B cell (primary cell): ENCODE data around the gene USH2A. TPM values are rescaled to one million over a fixed set of nuclear protein-coding genes. Genes with fewer than 3 reads are reported as not detected.
A peak's percentile ranks its signal among the peaks of the same experiment; 100 is the strongest.

Experiments
- ATAC-seq: fragments of 200-7000 bp; cut with Tn5 transposase; one replicate; pipeline ENCODE4 v1.10.0; 2021; ENCODE audit warnings: low read depth, mild to moderate bottlenecking, moderate number of reproducible peaks, moderate library complexity
- CTCF ChIA-PET: fragments of 350-600 bp; sonication (Branson Sonifier 250); formaldehyde crosslinking; loops from one replicate; lab custom pipeline; 2021; ENCODE audit warnings: antibody characterized with exemption, inconsistent platforms; lab: Charles Lee
- POLR2A ChIA-PET: fragments of 350-600 bp; sonication (Branson Sonifier 250); formaldehyde crosslinking; loops from one replicate; lab custom pipeline; 2021; ENCODE audit warnings: antibody characterized with exemption; lab: Charles Lee
- DNase-seq: peaks from one replicate; pipeline ENCODE4 v3.0.0; 2013
- H2AFZ ChIP-seq: 2 replicates; pipeline ENCODE4 v1.6.1; 2012; ENCODE audit warnings: mild to moderate bottlenecking, low read depth, low read length; ENCODE audit not compliant: insufficient read depth, poor library complexity, severe bottlenecking
- H3K27ac ChIP-seq, 2 donors: 1 replicate in 1 of 2; 2 replicates in 1 of 2; pipeline ENCODE4 v1.5.1; 2012 to 2013; ENCODE audit warnings: low read length in 2 of 2, mild to moderate bottlenecking in 2 of 2, moderate library complexity in 1 of 2
- H3K27me3 ChIP-seq, 4 experiments: fragments of 200-600 bp in 1 of 4; sonication (generic) in 1 of 4; replicated peaks in 1 of 4; 1 replicate in 2 of 4; 2 replicates in 2 of 4; pipeline versions ENCODE4 v1.6.1 to v1.7.0; 2013 to 2016; ENCODE audit warnings: low read length in 3 of 4, mild to moderate bottlenecking in 2 of 4, mixed read lengths in 1 of 4, moderate library complexity in 1 of 4; ENCODE audit not compliant: insufficient read depth in 4 of 4, control insufficient read depth in 3 of 4; ENCODE audit errors: control extremely low read depth in 1 of 4
- H3K36me3 ChIP-seq, 2 experiments: replicated peaks in 1 of 2; 1 replicate in 1 of 2; 2 replicates in 1 of 2; pipeline versions ENCODE4 v1.6.1 to v1.7.1; 2013; ENCODE audit warnings: low read length in 1 of 2; ENCODE audit not compliant: insufficient read depth in 2 of 2, control insufficient read depth in 1 of 2; ENCODE audit errors: control extremely low read depth in 1 of 2, extremely low read depth in 1 of 2
- H3K4me1 ChIP-seq, 2 donors: fragments of 200-600 bp in 1 of 2; sonication (generic) in 1 of 2; 1 replicate in 1 of 2; 2 replicates in 1 of 2; pipeline versions ENCODE4 v1.5.1 to v1.6.1; 2013 to 2017; ENCODE audit warnings: low read length in 2 of 2; ENCODE audit not compliant: control insufficient read depth in 2 of 2, insufficient read depth in 2 of 2
- H3K4me2 ChIP-seq: replicated peaks from 2 replicates; pipeline ENCODE3; 2012; ENCODE audit warnings: mild to moderate bottlenecking, low read depth, low read length; ENCODE audit not compliant: poor library complexity, severe bottlenecking
- H3K4me3 ChIP-seq, 5 experiments: fragments of 200-600 bp in 1 of 5; sonication (generic) in 1 of 5; 1 replicate in 3 of 5; 2 replicates in 2 of 5; pipeline versions ENCODE4 v1.5.1 to v1.7.0; 2011 to 2016; ENCODE audit warnings: low read length in 4 of 5, mild to moderate bottlenecking in 4 of 5, low read depth in 2 of 5, control low read depth in 1 of 5, moderate library complexity in 1 of 5; ENCODE audit not compliant: insufficient read depth in 1 of 5; ENCODE audit errors: control extremely low read depth in 1 of 5, extremely low read depth in 1 of 5
- H3K79me2 ChIP-seq: fragments of 200-600 bp; sonication (generic); one replicate; pipeline ENCODE4 v1.6.0; 2016; ENCODE audit warnings: low read length; ENCODE audit not compliant: control insufficient read depth, insufficient read depth
- H3K9ac ChIP-seq: fragments of 200-600 bp; sonication (generic); 2 replicates; pipeline ENCODE4 v1.6.1; 2017; ENCODE audit warnings: mild to moderate bottlenecking, low read length, moderate library complexity
- H3K9me3 ChIP-seq, 3 donors: one replicate each; pipeline versions ENCODE4 v1.6.1 to v1.7.1; 2013; ENCODE audit warnings: low read length in 2 of 3; ENCODE audit not compliant: control insufficient read depth in 2 of 3, insufficient read depth in 1 of 3; ENCODE audit errors: control extremely low read depth in 1 of 3
- H4K20me1 ChIP-seq: 2 replicates; pipeline ENCODE4 v1.6.0; 2012; ENCODE audit warnings: mild to moderate bottlenecking, low read length; ENCODE audit not compliant: insufficient read depth, control insufficient read depth, poor library complexity, severe bottlenecking
- H3K27ac Mint-ChIP-seq: one replicate; pipeline ENCODE4 v1.8.0; 2021; ENCODE audit warnings: mixed read lengths
- H3K27me3 Mint-ChIP-seq: one replicate; pipeline ENCODE4 v1.8.0; 2021; ENCODE audit warnings: mixed read lengths
- H3K4me1 Mint-ChIP-seq: one replicate; pipeline ENCODE4 v1.8.0; 2021; ENCODE audit warnings: mixed read lengths
- H3K4me3 Mint-ChIP-seq: one replicate; pipeline ENCODE4 v1.8.0; 2021; ENCODE audit warnings: mixed read lengths
- H3K9me3 Mint-ChIP-seq: one replicate; pipeline ENCODE4 v1.8.0; 2022; ENCODE audit warnings: mixed read lengths; ENCODE audit not compliant: insufficient read depth
- CTCF ChIP-seq: fragments of 200-600 bp; IDR thresholded peaks from one replicate; pipeline ENCODE4 v1.8.0; 2022; ENCODE audit warnings: antibody characterized with exemption, mild to moderate bottlenecking
- EZH2 ChIP-seq: IDR thresholded peaks from 2 replicates; pipeline ENCODE4 v1.6.1; 2012; ENCODE audit warnings: borderline replicate concordance, low read depth, mild to moderate bottlenecking, moderate library complexity, low read length; ENCODE audit not compliant: insufficient read depth, poor library complexity, severe bottlenecking
- WGBS: methylation state at CpG from one replicate; pipeline ENCODE4 v1.1.5; 2013; ENCODE audit warnings: missing lambda C conversion rate; ENCODE audit not compliant: insufficient coverage; 5-methylcytosine and 5-hydroxymethylcytosine counted together
- intact Hi-C: fragments of 100-400 bp; cut with micrococcal nuclease; formaldehyde crosslinking; loops from one replicate; pipeline ENCODE4 v1.10.0; 2022
- polyA plus RNA-seq: library from polyadenylated mRNA; depleted of rRNA; stranded (reverse); fragments of >200 nt; gene quantifications from 2 replicates; pipeline ENCODE4 v1.2.3, GENCODE V29; 2012
- total RNA-seq, 2 donors: library from RNA; stranded (reverse); fragments of 120-200 nt in 1 of 2; gene quantifications; 1 replicate in 1 of 2; 2 replicates in 1 of 2; pipeline versions ENCODE4 v1.2.3 to v1.2.4, GENCODE V29; 2013 to 2022

The USH2A gene
- total and polyA plus RNA-seq, 2 donors (not counting 1 experiment from before 2014, with no cell fraction given) = 0.01 TPM; not detected in 1

- Histone ChIP-seq H2AFZ (no peak overlapping the region), H3K36me3 (peaks cover 0 to 4% of the 10 kb centered on the region in 2 experiments), H3K27me3 (no peaks in the 10 kb centered on the region), H3K4me2 (no peak overlapping the region), H3K4me1 (no peaks in the 10 kb centered on the region), H3K9me3 (no peaks in the 10 kb centered on the region), H3K79me2 (no peaks in the 10 kb centered on the region), H3K27ac (no peak overlapping the region), H4K20me1 (no peaks in the 10 kb centered on the region), H3K4me3 (no peak overlapping the region), H3K9ac (no peak overlapping the region)
- H3K27ac Mint-ChIP-seq = no peak overlapping the region
- no peaks in the 10 kb centered on the region for H3K27me3 Mint-ChIP-seq
- ChIA-PET POLR2A (no interaction called here), CTCF (no interaction called here)
- WGBS = no CpG with 5 or more reads among the region's 1 CpG
- no peak for TF ChIP-seq EZH2
- no peak for TF ChIP-seq CTCF
- intact Hi-C loops = no loop called here
- H3K4me3 Mint-ChIP-seq = no peak overlapping the region
- H3K9me3 Mint-ChIP-seq = no peaks in the 10 kb centered on the region
- no peak for ATAC-seq
- no peak for DNase-seq
- peaks cover 2% of the 10 kb centered on the region for H3K4me1 Mint-ChIP-seq
Observed at GRCh38 chr1:215607412-215607811, 815.8 kb downstream of the USH2A start.

- Mint-ChIP-seq H3K4me3 (no peak overlapping the region), H3K4me1 (no peaks in the 10 kb centered on the region), H3K27me3 (no peaks in the 10 kb centered on the region), H3K9me3 (no peaks in the 10 kb centered on the region), H3K27ac (no peak overlapping the region)
- POLR2A ChIA-PET = no interaction called here
- no peaks in the 10 kb centered on the region for H3K79me2 ChIP-seq
- no peak overlapping the region for H3K4me3 ChIP-seq
- no peaks in the 10 kb centered on the region for H3K9me3 ChIP-seq
- no CpG with 5 or more reads among the region's 2 CpGs for WGBS
- H3K27ac ChIP-seq = no peak overlapping the region
- TF ChIP-seq EZH2 (no peak), CTCF (peak; percentile 30)
- H3K9ac ChIP-seq = no peak overlapping the region
- no peaks in the 10 kb centered on the region for H4K20me1 ChIP-seq
- H3K4me2 ChIP-seq = no peak overlapping the region
- intact Hi-C loops = no loop called here
- H3K27me3 ChIP-seq = no peaks in the 10 kb centered on the region
- peaks cover 0 to 3% of the 10 kb centered on the region in 2 experiments for H3K36me3 ChIP-seq
- H2AFZ ChIP-seq = no peak overlapping the region
- CTCF ChIA-PET = no interaction called here
- no peaks in the 10 kb centered on the region for H3K4me1 ChIP-seq
- ATAC-seq (no peak), DNase-seq (no peak)
Observed at GRCh38 chr1:215606564-215607168, 816.6 kb downstream of the USH2A start.
